Liver (tissue), 9 donors: ENCODE measurements around the gene SLC38A10. TPM values are rescaled to one million over a fixed set of nuclear protein-coding genes. Genes with fewer than 3 reads are reported as not detected.

Experiments used
- DNase-seq: peaks from one replicate; pipeline ENCODE4 v3.0.0-alpha.2; 2017; ENCODE audit warnings: low spot score
- H3K27ac ChIP-seq, 2 donors: one replicate each; pipeline ENCODE4 v1.7.0; 2013; ENCODE audit warnings: inconsistent platforms in 2 of 2, low read length in 2 of 2, control low read depth in 1 of 2, low read depth in 1 of 2, mild to moderate bottlenecking in 1 of 2
- H3K27me3 ChIP-seq, 4 donors: one replicate each; pipeline versions ENCODE4 v1.6.1 to v1.7.0; 2013; ENCODE audit warnings: low read length in 3 of 4, inconsistent platforms in 1 of 4, mild to moderate bottlenecking in 1 of 4, moderate library complexity in 1 of 4; ENCODE audit not compliant: control insufficient read depth in 4 of 4, insufficient read depth in 4 of 4
- H3K36me3 ChIP-seq, 4 donors: one replicate each; pipeline versions ENCODE4 v1.6.1 to v1.7.0; 2013; ENCODE audit warnings: low read length in 3 of 4, mild to moderate bottlenecking in 3 of 4, low read depth in 1 of 4, moderate library complexity in 1 of 4; ENCODE audit not compliant: control insufficient read depth in 4 of 4, insufficient read depth in 3 of 4
- H3K4me1 ChIP-seq, 4 donors: one replicate each; pipeline versions ENCODE4 v1.6.1 to v1.7.0; 2013; ENCODE audit warnings: low read length in 3 of 4, mild to moderate bottlenecking in 3 of 4, moderate library complexity in 1 of 4; ENCODE audit not compliant: control insufficient read depth in 4 of 4, insufficient read depth in 4 of 4
- H3K4me3 ChIP-seq, 3 donors: one replicate each; pipeline versions ENCODE4 v1.6.1 to v1.7.0; 2013; ENCODE audit warnings: low read length in 3 of 3, control low read depth in 1 of 3, low read depth in 1 of 3, mild to moderate bottlenecking in 1 of 3
- H3K9ac ChIP-seq, 2 donors: one replicate each; pipeline ENCODE4 v1.7.0; 2013; ENCODE audit warnings: low read length in 2 of 2, mild to moderate bottlenecking in 2 of 2, moderate library complexity in 2 of 2, control low read depth in 1 of 2, low read depth in 1 of 2
- H3K9me3 ChIP-seq, 4 donors: one replicate each; pipeline versions ENCODE4 v1.6.1 to v1.7.0; 2013; ENCODE audit warnings: low read length in 3 of 4; ENCODE audit not compliant: control insufficient read depth in 4 of 4
- ATF3 ChIP-seq: IDR thresholded peaks from 2 replicates; pipeline ENCODE4 v1.6.1; 2016; ENCODE audit warnings: antibody characterized with exemption
- CTCF ChIP-seq: fragments of 150-350 bp; IDR thresholded peaks from 2 replicates; pipeline ENCODE4 v1.5.1; 2017; ENCODE audit warnings: improper control_type of control experiment, low read depth, low read length; ENCODE audit not compliant: missing input control
- EGR1 ChIP-seq, 2 donors: IDR thresholded peaks; 2 replicates each; pipeline ENCODE4 v1.6.1; 2016 to 2018; ENCODE audit warnings: antibody characterized with exemption in 2 of 2, low read depth in 2 of 2
- FOXA1 ChIP-seq: IDR thresholded peaks from 2 replicates; pipeline ENCODE4 v1.6.1; 2016; ENCODE audit warnings: antibody characterized with exemption
- FOXA2 ChIP-seq: IDR thresholded peaks from 2 replicates; pipeline ENCODE4 v1.6.1; 2016; ENCODE audit warnings: antibody characterized with exemption
- GABPA ChIP-seq, 2 donors: IDR thresholded peaks in 1 of 2; conservative IDR thresholded peaks in 1 of 2; 2 replicates each; pipeline ENCODE4 v1.6.1; 2016; ENCODE audit warnings: antibody characterized with exemption in 2 of 2, mild to moderate bottlenecking in 1 of 2, moderate library complexity in 1 of 2
- HNF4A ChIP-seq, 2 donors: conservative IDR thresholded peaks; 2 replicates each; pipeline ENCODE4 v1.6.1; 2016; ENCODE audit warnings: antibody characterized with exemption in 2 of 2, mild to moderate bottlenecking in 2 of 2
- HNF4G ChIP-seq: IDR thresholded peaks from 2 replicates; pipeline ENCODE4 v1.6.1; 2016; ENCODE audit warnings: antibody characterized with exemption
- JUND ChIP-seq, 2 donors: IDR thresholded peaks; 2 replicates each; pipeline ENCODE4 v1.6.1; 2016; ENCODE audit warnings: antibody characterized with exemption in 2 of 2
- MAX ChIP-seq: IDR thresholded peaks from 2 replicates; pipeline ENCODE4 v1.6.1; 2016; ENCODE audit warnings: antibody characterized with exemption
- NR2F2 ChIP-seq: IDR thresholded peaks from 2 replicates; pipeline ENCODE4 v1.6.1; 2016; ENCODE audit warnings: antibody characterized with exemption
- RAD21 ChIP-seq, 2 donors: IDR thresholded peaks; 2 replicates each; pipeline ENCODE4 v1.6.1; 2016; ENCODE audit warnings: antibody characterized with exemption in 2 of 2, mild to moderate bottlenecking in 2 of 2
- REST ChIP-seq: IDR thresholded peaks from 2 replicates; pipeline ENCODE4 v1.6.1; 2016; ENCODE audit warnings: antibody characterized with exemption, mild to moderate bottlenecking
- SP1 ChIP-seq: IDR thresholded peaks from 2 replicates; pipeline ENCODE4 v1.6.1; 2018; ENCODE audit warnings: antibody characterized with exemption, mild to moderate bottlenecking
- TAF1 ChIP-seq: conservative IDR thresholded peaks from 2 replicates; pipeline ENCODE4 v1.6.1; 2016; ENCODE audit warnings: antibody characterized with exemption, mild to moderate bottlenecking
- YY1 ChIP-seq: IDR thresholded peaks from 2 replicates; pipeline ENCODE4 v1.6.1; 2016; ENCODE audit warnings: antibody characterized with exemption, mild to moderate bottlenecking
- ZBTB33 ChIP-seq: IDR thresholded peaks from 2 replicates; pipeline ENCODE4 v1.6.1; 2016; ENCODE audit warnings: antibody characterized with exemption
- WGBS: extraction: QIAGEN DNeasy Blood & Tissue Kit; methylation state at CpG from one replicate; pipeline ENCODE4 v1.1.7; 2013; 5-methylcytosine and 5-hydroxymethylcytosine counted together
- polyA plus RNA-seq, 2 donors: library from polyadenylated mRNA; stranded (reverse) in 1 of 2; unstranded in 1 of 2; fragments of 200-250 nt in 1 of 2; fragments of >200 nt in 1 of 2; fragmentation: Nextera tagmentation in 1 of 2; extraction: Ambion mirVana in 1 of 2; gene quantifications; one replicate each; pipeline versions ENCODE4 v1.2.1 to v1.2.3, GENCODE V29; 2013 to 2015
- total RNA-seq, 2 donors: library from RNA; depleted of rRNA; stranded (reverse); fragments of >200 nt; gene quantifications; one replicate each; pipeline ENCODE4 v1.2.3, GENCODE V29; 2014
- donor health status: healthy.
- donor health status: healthy.
- donor health status: healthy.
- donor health status: healthy.
- donor health status: healthy.

Gene SLC38A10
- total and polyA plus RNA-seq, 4 donors = 29.3 to 117 (median 54.7) TPM

- Histone ChIP-seq H3K4me1 (peaks cover 22 to 53% (median 38%) of the 10 kb centered on the region in 4 donors), H3K9me3 (no peaks in the 10 kb centered on the region), H3K36me3 (no peaks in the 10 kb centered on the region), H3K4me3 (no peak overlapping the region), H3K27ac (no peak overlapping the region), H3K9ac (peak overlapping the region in 1 of 2 donors; percentile 9), H3K27me3 (no peaks in the 10 kb centered on the region)
- no peak for TF ChIP-seq GABPA (IDR thresholded peaks at IDR 0.05 in 1 of 2, conservative IDR thresholded peaks at IDR 0.05 in 1 of 2)
- no peak for TF ChIP-seq YY1
- no peak for TF ChIP-seq NR2F2
- no peak for TF ChIP-seq REST
- TF ChIP-seq FOXA2 = no peak
- TF ChIP-seq JUND (IDR thresholded peaks at IDR 0.05) = no peak
- no peak for TF ChIP-seq ZBTB33
- no peak for TF ChIP-seq FOXA1
- no peak for TF ChIP-seq HNF4A (conservative IDR thresholded peaks at IDR 0.05)
- no peak for TF ChIP-seq MAX
- TF ChIP-seq TAF1 = no peak
- TF ChIP-seq SP1 = no peak
- no peak for TF ChIP-seq EGR1 (IDR thresholded peaks at IDR 0.05; ENCODE audit: low read depth in 2 of 2)
- DNase-seq = no peak
- 84% methylated on average over 17 of the region's 17 CpGs for WGBS
These were observed 36.5 kb upstream of the SLC38A10 start for GRCh38 chr17:81331527-81332043.

- WGBS = 56% methylated on average over 10 of the region's 10 CpGs
These were observed 35.8 kb upstream of the SLC38A10 start for GRCh38 chr17:81330884-81331245.

More at GRCh38 chr17:81330884-81331245, 35.8 kb upstream of the SLC38A10 start:
- H3K36me3 ChIP-seq = no peaks in the 10 kb centered on the region
- H3K4me3 ChIP-seq = peak overlapping the region in 1 of 3 donors; percentile 4
- no peaks in the 10 kb centered on the region for H3K27me3 ChIP-seq
- no peaks in the 10 kb centered on the region for H3K9me3 ChIP-seq
- no peak for TF ChIP-seq GABPA (IDR thresholded peaks at IDR 0.05 in 1 of 2, conservative IDR thresholded peaks at IDR 0.05 in 1 of 2)
- TF ChIP-seq HNF4A (conservative IDR thresholded peaks at IDR 0.05) = no peak
- no peak for TF ChIP-seq EGR1 (IDR thresholded peaks at IDR 0.05; ENCODE audit: low read depth in 2 of 2)
- TF ChIP-seq MAX = no peak
- TF ChIP-seq RAD21 (IDR thresholded peaks at IDR 0.05) = no peak
- no peak for TF ChIP-seq JUND (IDR thresholded peaks at IDR 0.05)
- TF ChIP-seq CTCF = no peak
- no peak for TF ChIP-seq ATF3
- no peak for TF ChIP-seq HNF4G
- no peak for TF ChIP-seq NR2F2
- no peak for TF ChIP-seq REST
- no peak for DNase-seq
- peaks cover 26 to 56% (median 41%) of the 10 kb centered on the region in 4 donors for H3K4me1 ChIP-seq
- peak overlapping the region; percentile 73 to 92 for H3K27ac ChIP-seq
- no peak overlapping the region for H3K9ac ChIP-seq
